Measurements from ENCODE around the gene PRPF40B. TPM values are rescaled to one million over a fixed set of nuclear protein-coding genes. Genes with fewer than 3 reads are reported as not detected.
A peak's percentile ranks its signal among the peaks of the same experiment; 100 is the strongest.

Gene PRPF40B
- total and polyA plus RNA-seq, 2 donors (not counting 1 experiment from before 2014, with no cell fraction given), result 11.7 to 23.7 TPM

GRCh38 chr12:49678711-49679110 lies 55.4 kb downstream of the PRPF40B start:
- no peak overlapping the region for H3K4me2 ChIP-seq (replicated peaks; ENCODE audit: low read depth, low read length, poor library complexity, severe bottlenecking)
- Mint-ChIP-seq H3K27me3 (no peaks in the 10 kb centered on the region), H3K4me3 (no peak overlapping the region), H3K9me3 (ENCODE audit: insufficient read depth) (no peaks in the 10 kb centered on the region), H3K4me1 (peaks cover 65% of the 10 kb centered on the region), H3K27ac (no peak overlapping the region)
- CTCF ChIA-PET, result interaction anchor here (0.9 to 2.3 kb wide), 5 partner anchors 11 to 84 kb away, joined by 3 to 7 read pairs (median 3); no protein-coding TSS in a partner anchor
- no peaks in the 10 kb centered on the region for H3K36me3 ChIP-seq (replicated peaks in 1 of 2; ENCODE audit: control extremely low read depth in 1 of 2, control insufficient read depth in 1 of 2, extremely low read depth in 1 of 2, insufficient read depth in 2 of 2, low read length in 1 of 2)
- H4K20me1 ChIP-seq (ENCODE audit: control insufficient read depth, insufficient read depth, low read length, poor library complexity, severe bottlenecking), result peaks cover 21% of the 10 kb centered on the region
- intact Hi-C loops (cut with micrococcal nuclease), result no loop called here
- peaks cover 77% of the 10 kb centered on the region for H3K79me2 ChIP-seq (ENCODE audit: control insufficient read depth, insufficient read depth, low read length)
- DNase-seq, result no peak
- WGBS (ENCODE audit: insufficient coverage), result no CpG with 5 or more reads among the region's 3 CpGs
- H3K4me3 ChIP-seq (ENCODE audit: control extremely low read depth in 1 of 5, extremely low read depth in 1 of 5, insufficient read depth in 1 of 5, low read depth in 2 of 5, low read length in 4 of 5), result no peak overlapping the region
- H3K9me3 ChIP-seq (ENCODE audit: control extremely low read depth in 1 of 3, control insufficient read depth in 2 of 3, insufficient read depth in 1 of 3, low read length in 2 of 3), result no peaks in the 10 kb centered on the region
- H3K27me3 ChIP-seq (replicated peaks in 1 of 4; ENCODE audit: control extremely low read depth in 1 of 4, control insufficient read depth in 3 of 4, insufficient read depth in 4 of 4, low read length in 3 of 4), result no peaks in the 10 kb centered on the region
- H3K9ac ChIP-seq (ENCODE audit: low read length), result no peak overlapping the region
- no peak overlapping the region for H3K27ac ChIP-seq (ENCODE audit: low read length in 2 of 2)
- no peak overlapping the region for H2AFZ ChIP-seq (ENCODE audit: insufficient read depth, low read depth, low read length, poor library complexity, severe bottlenecking)
- H3K4me1 ChIP-seq (ENCODE audit: control insufficient read depth in 2 of 2, insufficient read depth in 2 of 2, low read length in 2 of 2), result peaks cover 31 to 42% of the 10 kb centered on the region in 2 donors
- no peak for TF ChIP-seq EZH2 (IDR thresholded peaks at IDR 0.05; ENCODE audit: borderline replicate concordance, insufficient read depth, low read depth, low read length, poor library complexity, severe bottlenecking)
- TF ChIP-seq CTCF (IDR thresholded peaks at IDR 0.05), result no peak
- ATAC-seq (ENCODE audit: low read depth), result no peak
- POLR2A ChIA-PET, result no interaction called here

GRCh38 chr12:49680075-49680474 lies 56.7 kb downstream of the PRPF40B start:
- H3K79me2 ChIP-seq (ENCODE audit: control insufficient read depth, insufficient read depth, low read length), result peaks cover 87% of the 10 kb centered on the region
- H3K9me3 ChIP-seq (ENCODE audit: control extremely low read depth in 1 of 3, control insufficient read depth in 2 of 3, insufficient read depth in 1 of 3, low read length in 2 of 3), result no peaks in the 10 kb centered on the region
- H3K27me3 Mint-ChIP-seq, result no peaks in the 10 kb centered on the region
- H3K27me3 ChIP-seq (replicated peaks in 1 of 4; ENCODE audit: control extremely low read depth in 1 of 4, control insufficient read depth in 3 of 4, insufficient read depth in 4 of 4, low read length in 3 of 4), result no peaks in the 10 kb centered on the region
- H3K4me3 ChIP-seq (ENCODE audit: control extremely low read depth in 1 of 5, extremely low read depth in 1 of 5, insufficient read depth in 1 of 5, low read depth in 2 of 5, low read length in 4 of 5), result no peak overlapping the region
- peak overlapping the region in 1 of 2 donors; percentile 14 for H3K27ac ChIP-seq (ENCODE audit: low read length in 2 of 2)
- 100% methylated on average over 1 of the region's 1 CpG for WGBS (ENCODE audit: insufficient coverage)
- ChIA-PET POLR2A (interaction anchor here (1.5 kb wide), 1 partner anchor 26 kb away, joined by 3 read pairs; no protein-coding TSS in a partner anchor), CTCF (interaction anchor here (0.6 to 2.3 kb wide), 5 partner anchors 17 to 1035 kb away, joined by 3 to 8 read pairs (median 5); no protein-coding TSS in a partner anchor)
- H2AFZ ChIP-seq (ENCODE audit: insufficient read depth, low read depth, low read length, poor library complexity, severe bottlenecking), result no peak overlapping the region
- ATAC-seq (ENCODE audit: low read depth), result no peak
- H3K36me3 ChIP-seq (replicated peaks in 1 of 2; ENCODE audit: control extremely low read depth in 1 of 2, control insufficient read depth in 1 of 2, extremely low read depth in 1 of 2, insufficient read depth in 2 of 2, low read length in 1 of 2), result no peaks in the 10 kb centered on the region
- no peak overlapping the region for H3K4me3 Mint-ChIP-seq
- H3K4me1 ChIP-seq (ENCODE audit: control insufficient read depth in 2 of 2, insufficient read depth in 2 of 2, low read length in 2 of 2), result peaks cover 36 to 42% of the 10 kb centered on the region in 2 donors
- H3K4me2 ChIP-seq (replicated peaks; ENCODE audit: low read depth, low read length, poor library complexity, severe bottlenecking), result no peak overlapping the region
- TF ChIP-seq CTCF (IDR thresholded peaks at IDR 0.05), result no peak
- no peak for DNase-seq
- no peak overlapping the region for H3K27ac Mint-ChIP-seq
- peaks cover 28% of the 10 kb centered on the region for H4K20me1 ChIP-seq (ENCODE audit: control insufficient read depth, insufficient read depth, low read length, poor library complexity, severe bottlenecking)
- H3K9ac ChIP-seq (ENCODE audit: low read length), result no peak overlapping the region
- no peaks in the 10 kb centered on the region for H3K9me3 Mint-ChIP-seq (ENCODE audit: insufficient read depth)
- H3K4me1 Mint-ChIP-seq, result peaks cover 65% of the 10 kb centered on the region
- intact Hi-C loops (cut with micrococcal nuclease), result loop anchor here (2.0 kb wide), 1 partner anchor 19 kb away; no protein-coding TSS in a partner anchor

Measured in B cell (primary cell).